Measurements from ENCODE around the gene PLXNA4.

GRCh38 chr7:132578050-132578370 lies 1.7 kb upstream of the PLXNA4 start:
- no peak for TF ChIP-seq CTCF (IDR thresholded peaks at IDR 0.05)
- TF ChIP-seq POLR2AphosphoS5 (IDR thresholded peaks at IDR 0.05; ENCODE audit: insufficient read depth in 1 of 2, low read depth in 1 of 2), result no peak

Data from vagina (tissue), 2 donors.